Lower leg skin (tissue), 4 donors: Measurements from ENCODE around the gene PLPP4. TPM values are rescaled to one million over a fixed set of nuclear protein-coding genes. Genes with fewer than 3 reads are reported as not detected.

ENCODE experiments used
- DNase-seq, 2 donors: peaks; one replicate each; pipeline ENCODE4 v3.0.0-alpha.2; 2019; ENCODE audit warnings: low spot score in 2 of 2
- H3K4me3 ChIP-seq: fragments of 200-600 bp; sonication (generic); 2 replicates; pipeline ENCODE4 v1.5.1; 2017; ENCODE audit warnings: mild to moderate bottlenecking, low read depth; ENCODE audit not compliant: poor library complexity, severe bottlenecking
- CTCF ChIP-seq, 3 donors: fragments of 450-650 bp; IDR thresholded peaks; one replicate each; pipeline ENCODE4 v1.5.1; 2016; ENCODE audit warnings: antibody characterized with exemption in 3 of 3, mild to moderate bottlenecking in 3 of 3, moderate library complexity in 2 of 3
- POLR2A ChIP-seq, 2 donors: fragments of 450-650 bp; IDR thresholded peaks; one replicate each; pipeline ENCODE4 v1.6.1; 2016 to 2017; ENCODE audit warnings: antibody characterized with exemption in 2 of 2, mild to moderate bottlenecking in 1 of 2, moderate library complexity in 1 of 2
- WGBS, 2 donors: methylation state at CpG; one replicate each; pipeline ENCODE4 v1.1.5; 2018; 5-methylcytosine and 5-hydroxymethylcytosine counted together
- intact Hi-C: fragments of 100-400 bp; cut with DNase I; formaldehyde crosslinking; loops from one replicate; pipeline ENCODE4 v1.15.0; 2023; ENCODE audit warnings: low total_unique reads
- total RNA-seq, 4 donors: library from RNA; depleted of rRNA; stranded (reverse); fragments of >200 nt; gene quantifications; one replicate each; pipeline ENCODE4 v1.1.0, GENCODE V29; 2016

PLPP4 gene
- total RNA-seq, 4 donors from 2014 or later: 0.29 to 0.42 TPM; not detected in 2

- intact Hi-C loops: no loop called here
- TF ChIP-seq CTCF (IDR thresholded peaks at IDR 0.05) (no peak), POLR2A (IDR thresholded peaks at IDR 0.05) (no peak)
- H3K4me3 ChIP-seq: no peak overlapping the region
- DNase-seq: no peak
- 67 to 70% methylated on average over 1 of the region's 1 CpG for WGBS, 2 donors
These were observed 33.3 kb downstream of the PLPP4 start for GRCh38 chr10:120490288-120490687.

- H3K4me3 ChIP-seq: no peak overlapping the region
- no peak for DNase-seq
- intact Hi-C loops: no loop called here
- WGBS, 2 donors: 55 to 65% methylated on average over 3 of the region's 3 CpGs
- no peak for TF ChIP-seq POLR2A (IDR thresholded peaks at IDR 0.05)
- no peak for TF ChIP-seq CTCF (IDR thresholded peaks at IDR 0.05)
These were observed 35.3 kb downstream of the PLPP4 start for GRCh38 chr10:120492346-120492745.

GRCh38 chr10:120493411-120494312 is 36.6 kb downstream of the PLPP4 start:
- no peak for DNase-seq
- intact Hi-C loops: no loop called here
- no peak overlapping the region for H3K4me3 ChIP-seq
- TF ChIP-seq POLR2A (IDR thresholded peaks at IDR 0.05) (no peak), CTCF (IDR thresholded peaks at IDR 0.05) (no peak)
- 81 to 94% methylated on average over 11 of the region's 11 CpGs for whole genome bisulfite sequencing, 2 donors

- no peak overlapping the region for H3K4me3 ChIP-seq
- WGBS, 2 donors: 88 to 90% methylated on average over 6 of the region's 6 CpGs
- TF ChIP-seq POLR2A (IDR thresholded peaks at IDR 0.05) (no peak), CTCF (IDR thresholded peaks at IDR 0.05) (no peak)
- intact Hi-C loops: no loop called here
- peak in 1 of 2 donors; percentile 54 for DNase-seq
These were observed 37.3 kb downstream of the PLPP4 start for GRCh38 chr10:120494313-120494710.

GRCh38 chr10:120495226-120496009 is 38.4 kb downstream of the PLPP4 start:
- no peak overlapping the region for H3K4me3 ChIP-seq
- no peak for TF ChIP-seq CTCF (IDR thresholded peaks at IDR 0.05)
- no peak for TF ChIP-seq POLR2A (IDR thresholded peaks at IDR 0.05)
- peak in 1 of 2 donors; percentile 28 for DNase-seq
- intact Hi-C loops: no loop called here
- 72 to 75% methylated on average over 5 of the region's 5 CpGs for whole genome bisulfite sequencing, 2 donors
